SK-N-SH treated with all-trans-retinoic acid at 6 μM for 48 hours (cell line): Measurements from ENCODE around the gene PAPOLA.

Source experiments
- ARNTL ChIP-seq: fragments of 450-650 bp; formaldehyde crosslinking; IDR thresholded peaks from 2 replicates; pipeline ENCODE4 v1.5.0; 2020; ENCODE audit warnings: low read depth, mild to moderate bottlenecking, moderate library complexity, borderline replicate concordance
- BACH2 ChIP-seq: fragments of 250-450 bp; sonication (Bioruptor Pico); IDR thresholded peaks from 2 replicates; pipeline ENCODE4 v1.9.0; 2021; ENCODE audit warnings: mild to moderate bottlenecking, borderline replicate concordance
- CREB5 ChIP-seq: fragments of 250-450 bp; sonication (Bioruptor Pico); IDR thresholded peaks from 2 replicates; pipeline ENCODE4 v1.5.1; 2020; ENCODE audit warnings: low read depth, mild to moderate bottlenecking, moderate library complexity
- ESRRG ChIP-seq: fragments of 250-450 bp; sonication (Bioruptor Pico); IDR thresholded peaks from 2 replicates; pipeline ENCODE4 v1.6.1; 2021; ENCODE audit warnings: mild to moderate bottlenecking
- ISL1 ChIP-seq: fragments of 250-450 bp; sonication (Bioruptor Pico); IDR thresholded peaks from 2 replicates; pipeline ENCODE4 v2.1.2; 2022; ENCODE audit warnings: mild to moderate bottlenecking, moderate library complexity
- PATZ1 ChIP-seq: fragments of 250-450 bp; sonication (Bioruptor Pico); IDR thresholded peaks from 2 replicates; pipeline ENCODE4 v1.8.0; 2020; ENCODE audit warnings: mild to moderate bottlenecking, moderate library complexity, borderline replicate concordance
- RARB ChIP-seq: fragments of 250-450 bp; sonication (Bioruptor Pico); IDR thresholded peaks from 2 replicates; pipeline ENCODE4 v1.8.0; 2021; ENCODE audit warnings: mild to moderate bottlenecking, moderate library complexity
- TOX ChIP-seq: fragments of 250-450 bp; sonication (Bioruptor Pico); IDR thresholded peaks from 2 replicates; pipeline ENCODE4 v1.8.0; 2021; ENCODE audit warnings: mild to moderate bottlenecking, moderate library complexity, borderline replicate concordance
- ZC3H10 ChIP-seq: fragments of 250-450 bp; sonication (Bioruptor Pico); IDR thresholded peaks from 2 replicates; pipeline ENCODE4 v1.5.1; 2021; ENCODE audit warnings: mild to moderate bottlenecking, moderate library complexity
- ZFP30 ChIP-seq: fragments of 450-650 bp; formaldehyde crosslinking; IDR thresholded peaks from 2 replicates; pipeline ENCODE4 v1.5.0; 2022; ENCODE audit warnings: mild to moderate bottlenecking, moderate library complexity
- ZNF70 ChIP-seq: fragments of 450-650 bp; formaldehyde crosslinking; IDR thresholded peaks from 2 replicates; pipeline ENCODE4 v1.5.0; 2020; ENCODE audit warnings: mild to moderate bottlenecking, moderate library complexity

- TF ChIP-seq RARB (CRISPR knock-in tag), result no peak
- no peak for TF ChIP-seq ISL1 (CRISPR knock-in tag)
- no peak for TF ChIP-seq CREB5
- TF ChIP-seq ZFP30 (CRISPR knock-in tag), result no peak
- TF ChIP-seq ESRRG (CRISPR knock-in tag), result no peak
- no peak for TF ChIP-seq BACH2
- no peak for TF ChIP-seq PATZ1
- no peak for TF ChIP-seq TOX (CRISPR knock-in tag)
- no peak for TF ChIP-seq ARNTL
- TF ChIP-seq ZC3H10 (CRISPR knock-in tag), result no peak
- TF ChIP-seq ZNF70 (CRISPR knock-in tag), result no peak
Measured at GRCh38 chr14:96532632-96533031, 30.4 kb downstream of the PAPOLA start.
